HL-60 (cell line): ENCODE results near the gene PACRGL.

Source experiments
- CTCF ChIP-seq: IDR thresholded peaks from one replicate; pipeline ENCODE4 v1.5.1; 2011; ENCODE audit warnings: low read length, control low read depth, inconsistent platforms; ENCODE audit not compliant: insufficient read depth
- POLR2AphosphoS5 ChIP-seq: IDR thresholded peaks from 2 replicates; pipeline ENCODE4 v1.6.1; 2012; ENCODE audit warnings: low read depth

- TF ChIP-seq CTCF (no peak), POLR2AphosphoS5 (no peak)
Measured at GRCh38 chr4:20761382-20761781, 61.1 kb downstream of the PACRGL start.
